KMS-11 (cell line): ENCODE results near the gene PIEZO2.
"Not testable (repeated sequence)": the region's sequence is repeated elsewhere in the genome, so short reads cannot be mapped to it uniquely, and the experiment has no call there.

Experiments used
- H2AFZ ChIP-seq: fragments of 200-600 bp; sonication (generic); 2 replicates; pipeline ENCODE4 v1.6.1; 2016; ENCODE audit warnings: antibody characterized with exemption, mixed run types, low read depth
- H3K27ac ChIP-seq: fragments of 200-600 bp; sonication (generic); 2 replicates; pipeline ENCODE4 v1.6.1; 2016; ENCODE audit warnings: mild to moderate bottlenecking, mixed run types
- H3K27me3 ChIP-seq: fragments of 200-600 bp; sonication (generic); 2 replicates; pipeline ENCODE4 v1.6.1; 2017; ENCODE audit warnings: mild to moderate bottlenecking, low read depth, mixed run types, moderate library complexity; ENCODE audit not compliant: insufficient read depth
- H3K36me3 ChIP-seq: fragments of 200-600 bp; sonication (generic); 2 replicates; pipeline ENCODE4 v1.6.1; 2017; ENCODE audit warnings: mild to moderate bottlenecking, mixed run types; ENCODE audit not compliant: insufficient read depth
- H3K4me1 ChIP-seq: fragments of 200-600 bp; sonication (generic); 2 replicates; pipeline ENCODE4 v1.6.1; 2016; ENCODE audit warnings: mild to moderate bottlenecking, low read depth, mixed run types; ENCODE audit not compliant: poor library complexity, severe bottlenecking
- H3K4me2 ChIP-seq: fragments of 200-600 bp; sonication (generic); 2 replicates; pipeline ENCODE4 v1.7.0; 2016; ENCODE audit warnings: mild to moderate bottlenecking, mixed run types
- H3K4me3 ChIP-seq: fragments of 200-600 bp; sonication (generic); IDR thresholded peaks from 2 replicates; pipeline ENCODE4 v1.6.1; 2017; ENCODE audit warnings: low read depth, low read length, mixed read lengths; ENCODE audit not compliant: insufficient read depth
- H3K79me2 ChIP-seq: fragments of 200-600 bp; sonication (generic); 2 replicates; pipeline ENCODE4 v1.6.1; 2016; ENCODE audit warnings: low read depth, mixed run types; ENCODE audit not compliant: insufficient read depth
- H3K9ac ChIP-seq: fragments of 200-600 bp; sonication (generic); 2 replicates; pipeline ENCODE4 v1.6.1; 2016; ENCODE audit warnings: mild to moderate bottlenecking, mixed run types
- H4K20me1 ChIP-seq: fragments of 200-600 bp; sonication (generic); 2 replicates; pipeline ENCODE4 v1.6.1; 2016; ENCODE audit warnings: mild to moderate bottlenecking, mixed run types; ENCODE audit not compliant: insufficient read depth
- TF ChIP-seq, protein P1 (sequence below): fragments of 200-600 bp; sonication (generic); conservative IDR thresholded peaks from 2 replicates; pipeline ENCODE4 v1.6.1; 2017; ENCODE audit warnings: low read depth, mild to moderate bottlenecking, antibody characterized with exemption, low read length, moderate library complexity, mixed read lengths

Gene PIEZO2

DNA sequence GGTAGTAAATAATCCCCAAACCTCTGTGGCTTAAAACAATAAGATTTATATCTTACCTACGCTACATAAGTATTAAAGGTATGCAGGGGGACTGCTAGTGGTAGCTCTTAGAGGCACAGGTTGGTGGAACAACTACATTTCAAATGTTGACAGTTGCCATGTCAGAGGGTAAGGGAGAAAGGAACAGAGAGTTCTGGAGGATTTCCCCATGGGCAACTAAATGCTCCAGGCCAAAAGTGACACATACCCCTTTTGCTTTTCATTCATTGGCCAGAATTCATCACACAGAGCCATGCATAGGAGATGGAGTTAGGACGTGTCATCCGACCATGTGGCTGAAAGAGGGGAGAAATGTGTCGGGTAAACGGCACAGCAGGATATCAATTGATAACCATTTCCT lies 490.4 kb downstream of the PIEZO2 start:
- Histone ChIP-seq H3K4me2 (no peak overlapping the region), H2AFZ (no peak overlapping the region), H3K9ac (no peak overlapping the region), H3K27me3 (no peaks in the 10 kb centered on the region), H3K27ac (no peak overlapping the region), H3K36me3 (no peaks in the 10 kb centered on the region), H3K4me3 (no peak overlapping the region), H3K4me1 (peaks cover 8% of the 10 kb centered on the region), H3K79me2 (no peaks in the 10 kb centered on the region), H4K20me1 (no peaks in the 10 kb centered on the region)
- TF ChIP-seq, protein P1, sequence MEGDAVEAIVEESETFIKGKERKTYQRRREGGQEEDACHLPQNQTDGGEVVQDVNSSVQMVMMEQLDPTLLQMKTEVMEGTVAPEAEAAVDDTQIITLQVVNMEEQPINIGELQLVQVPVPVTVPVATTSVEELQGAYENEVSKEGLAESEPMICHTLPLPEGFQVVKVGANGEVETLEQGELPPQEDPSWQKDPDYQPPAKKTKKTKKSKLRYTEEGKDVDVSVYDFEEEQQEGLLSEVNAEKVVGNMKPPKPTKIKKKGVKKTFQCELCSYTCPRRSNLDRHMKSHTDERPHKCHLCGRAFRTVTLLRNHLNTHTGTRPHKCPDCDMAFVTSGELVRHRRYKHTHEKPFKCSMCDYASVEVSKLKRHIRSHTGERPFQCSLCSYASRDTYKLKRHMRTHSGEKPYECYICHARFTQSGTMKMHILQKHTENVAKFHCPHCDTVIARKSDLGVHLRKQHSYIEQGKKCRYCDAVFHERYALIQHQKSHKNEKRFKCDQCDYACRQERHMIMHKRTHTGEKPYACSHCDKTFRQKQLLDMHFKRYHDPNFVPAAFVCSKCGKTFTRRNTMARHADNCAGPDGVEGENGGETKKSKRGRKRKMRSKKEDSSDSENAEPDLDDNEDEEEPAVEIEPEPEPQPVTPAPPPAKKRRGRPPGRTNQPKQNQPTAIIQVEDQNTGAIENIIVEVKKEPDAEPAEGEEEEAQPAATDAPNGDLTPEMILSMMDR: no peak

DNA sequence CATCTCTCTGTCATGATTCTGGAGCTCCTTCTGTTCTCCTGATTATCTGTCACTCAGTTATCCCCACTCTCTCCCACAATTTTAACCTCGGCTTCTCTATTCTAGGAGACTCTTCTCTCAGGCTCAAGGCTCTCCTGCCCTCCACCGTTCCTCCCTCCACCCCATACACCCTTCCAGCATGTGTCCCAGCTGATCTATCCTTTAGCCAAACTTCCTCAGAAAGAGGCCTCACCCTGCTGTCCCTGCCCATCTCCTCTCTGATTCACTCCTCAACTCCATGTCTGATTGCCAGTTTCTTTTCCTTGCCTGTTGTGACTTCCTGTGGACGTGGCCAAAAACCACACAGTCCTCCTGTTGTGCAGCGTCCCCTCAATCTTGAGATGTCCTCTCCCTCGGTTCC lies 505.4 kb downstream of the PIEZO2 start:
- H3K27ac ChIP-seq, H3K27me3 ChIP-seq, H3K9ac ChIP-seq, H3K4me2 ChIP-seq, H3K4me3 ChIP-seq, H2AFZ ChIP-seq, H3K79me2 ChIP-seq, H4K20me1 ChIP-seq, H3K36me3 ChIP-seq: not testable (repeated sequence)
- peaks cover 16% of the 10 kb centered on the region for H3K4me1 ChIP-seq

DNA sequence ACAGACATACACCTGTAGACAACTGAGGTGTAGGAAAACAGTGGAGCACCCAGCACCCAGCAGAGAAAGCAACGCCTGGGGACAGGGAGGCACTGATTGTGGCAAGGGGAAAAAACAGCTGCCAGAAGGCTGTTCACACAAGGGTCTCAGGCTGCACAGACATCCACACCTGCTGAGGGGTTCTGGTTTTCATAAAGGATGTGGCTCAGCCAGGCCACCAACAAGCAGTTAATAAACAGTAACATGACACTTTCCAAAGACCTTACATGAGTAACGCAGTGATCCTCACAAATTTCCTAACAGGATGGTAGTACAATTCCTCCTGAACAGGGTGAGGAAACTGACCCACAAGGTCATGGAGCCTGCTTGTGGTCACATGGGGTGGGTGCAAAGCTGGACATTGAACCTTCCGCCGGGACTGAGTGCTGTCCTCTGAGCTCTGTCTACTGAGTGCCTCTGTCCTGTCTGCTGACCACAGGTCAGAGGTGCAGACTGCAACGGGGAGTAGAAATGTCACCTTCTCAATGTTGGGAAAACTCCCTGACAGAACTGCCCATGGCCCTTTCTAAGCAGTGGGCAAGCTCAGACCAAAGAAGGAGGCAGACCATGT lies 506.3 kb downstream of the PIEZO2 start:
- H3K4me1 ChIP-seq: peaks cover 16% of the 10 kb centered on the region
- not testable (repeated sequence) for H3K36me3 ChIP-seq, H3K27ac ChIP-seq, H2AFZ ChIP-seq, H3K79me2 ChIP-seq, H4K20me1 ChIP-seq, H3K9ac ChIP-seq, H3K4me2 ChIP-seq, H3K27me3 ChIP-seq, H3K4me3 ChIP-seq

DNA sequence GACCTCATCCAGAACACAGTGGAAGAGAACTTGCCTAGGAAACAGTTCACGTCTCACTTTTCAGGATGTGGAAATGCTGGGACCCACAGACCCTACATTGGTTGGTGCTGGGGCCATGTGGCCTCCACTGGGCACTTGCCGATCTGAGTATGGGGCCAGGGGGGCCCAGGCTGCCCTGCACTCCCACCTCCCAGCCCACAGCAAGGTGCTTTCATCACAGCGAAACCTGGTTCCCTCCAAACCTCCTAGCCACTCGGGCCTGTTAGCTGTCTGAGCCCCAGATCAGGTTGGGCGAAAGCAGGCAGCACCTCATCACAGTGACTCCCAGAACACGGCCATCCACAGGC lies 510.9 kb downstream of the PIEZO2 start:
- H3K27me3 ChIP-seq, H3K27ac ChIP-seq, H3K79me2 ChIP-seq, H3K4me3 ChIP-seq, H2AFZ ChIP-seq, H3K9ac ChIP-seq, H3K4me2 ChIP-seq, H4K20me1 ChIP-seq, H3K36me3 ChIP-seq: not testable (repeated sequence)
- peaks cover 13% of the 10 kb centered on the region for H3K4me1 ChIP-seq

DNA sequence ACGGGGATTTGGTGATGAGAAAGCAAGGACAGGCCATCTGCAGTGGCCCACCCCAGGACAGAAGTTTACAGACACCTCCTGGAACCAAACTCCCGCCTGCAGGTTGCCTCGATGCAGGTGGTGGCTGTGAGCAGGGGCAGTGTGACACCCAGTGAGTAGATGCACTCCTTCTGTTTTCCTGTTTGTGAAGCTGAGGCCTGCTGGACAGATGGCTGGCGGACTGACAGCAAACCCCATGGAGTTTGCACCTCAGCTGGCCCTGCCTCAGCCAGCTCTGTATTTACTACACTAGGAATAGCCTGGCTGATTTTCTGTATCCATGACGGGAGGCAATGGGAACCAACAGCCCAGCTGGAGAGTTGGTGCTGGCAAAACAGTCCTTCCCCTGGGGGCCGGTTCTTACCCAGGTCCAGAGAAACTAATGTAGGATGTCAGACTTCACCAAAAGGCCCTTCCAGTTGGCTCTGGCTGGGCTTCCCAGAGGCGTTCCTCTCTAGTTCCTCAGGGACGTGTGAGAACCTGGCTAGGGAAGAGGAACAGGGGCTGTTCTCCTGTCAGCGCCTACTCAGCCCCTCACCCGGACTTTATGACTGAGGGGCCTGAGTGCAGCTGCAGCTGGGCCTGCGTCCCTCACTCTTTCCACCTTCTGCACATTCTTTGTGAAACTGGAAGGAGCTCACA lies 511.4 kb downstream of the PIEZO2 start:
- H3K4me3 ChIP-seq, H2AFZ ChIP-seq, H3K79me2 ChIP-seq, H3K9ac ChIP-seq, H3K36me3 ChIP-seq, H3K27ac ChIP-seq, H3K27me3 ChIP-seq, H3K4me2 ChIP-seq, H4K20me1 ChIP-seq: not testable (repeated sequence)
- H3K4me1 ChIP-seq: peaks cover 12% of the 10 kb centered on the region

DNA sequence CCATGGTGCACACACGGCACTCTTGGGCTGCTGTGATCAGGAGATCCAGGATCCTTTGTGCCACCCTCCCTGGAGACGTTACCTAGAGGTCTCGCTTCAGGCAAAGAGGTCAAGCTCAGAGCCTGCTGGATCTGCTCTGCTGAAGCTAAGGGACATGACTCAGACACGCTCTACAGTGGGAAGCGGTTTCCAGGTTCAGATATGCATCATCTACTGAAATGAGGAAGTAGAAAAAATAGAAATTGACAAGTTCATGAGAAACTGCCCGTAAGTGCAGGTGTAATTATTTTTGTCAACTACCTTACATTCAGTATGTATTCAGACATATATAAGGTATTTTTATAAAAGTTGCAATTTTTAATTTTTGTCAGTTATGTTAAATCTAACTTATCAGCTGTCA lies 520.3 kb downstream of the PIEZO2 start:
- H3K27me3 ChIP-seq, H3K4me2 ChIP-seq, H3K4me3 ChIP-seq, H3K79me2 ChIP-seq, H3K9ac ChIP-seq, H2AFZ ChIP-seq, H4K20me1 ChIP-seq, H3K36me3 ChIP-seq, H3K27ac ChIP-seq, H3K4me1 ChIP-seq: not testable (repeated sequence)

DNA sequence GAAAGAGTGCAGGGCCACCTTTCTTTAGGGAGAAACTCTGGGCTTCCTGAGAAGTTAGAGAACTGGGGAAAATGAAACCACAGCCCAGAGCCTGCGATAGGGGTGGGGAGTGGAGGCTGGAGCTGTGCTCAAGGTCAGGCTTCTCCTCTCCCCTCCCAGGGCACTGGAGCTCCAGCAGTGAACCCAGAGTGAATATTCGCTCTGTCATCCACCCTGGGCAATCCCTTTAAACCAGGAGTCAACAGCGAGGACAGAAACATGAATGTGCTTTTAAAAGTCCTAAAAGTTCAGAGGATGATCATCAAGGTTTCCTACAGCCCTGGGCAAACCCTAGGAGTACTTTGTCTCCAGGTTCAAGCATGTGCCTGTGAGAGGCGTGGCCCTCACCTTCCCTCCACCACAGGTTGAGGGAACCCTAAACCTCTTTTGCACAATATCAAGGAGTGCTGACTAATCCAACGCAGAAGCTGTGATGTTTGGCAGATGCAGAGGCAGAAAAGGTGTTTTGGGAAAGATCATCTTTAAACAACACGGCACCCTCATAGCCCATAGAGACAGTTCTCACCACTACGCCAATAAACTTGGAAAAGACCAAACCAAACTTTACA lies 522.7 kb downstream of the PIEZO2 start:
- not testable (repeated sequence) for H3K4me2 ChIP-seq, H3K4me1 ChIP-seq

DNA sequence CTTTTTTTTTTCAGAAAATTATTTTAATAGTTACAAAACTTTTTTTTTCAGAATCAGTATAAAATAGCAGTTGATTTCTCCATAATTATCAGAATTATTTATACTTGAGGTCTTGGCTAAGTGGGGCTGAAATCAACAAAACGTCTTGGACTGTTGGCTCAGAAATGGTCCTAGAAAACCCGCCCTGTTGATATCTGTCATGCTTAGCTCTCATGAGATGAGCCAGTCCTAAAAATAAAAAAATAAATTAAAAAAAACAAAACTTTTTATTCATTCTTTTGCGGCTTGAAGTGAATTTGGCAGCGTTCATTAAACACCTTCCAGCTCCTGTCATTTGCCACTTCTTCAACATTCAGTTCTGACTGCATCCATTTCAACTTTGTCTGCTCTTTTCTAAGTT lies 525.8 kb downstream of the PIEZO2 start:
- not testable (repeated sequence) for H2AFZ ChIP-seq

More for the DNA sequence above, 522.7 kb downstream of the PIEZO2 start:
- H3K27me3 ChIP-seq, H3K9ac ChIP-seq, H3K4me3 ChIP-seq, H3K79me2 ChIP-seq, H4K20me1 ChIP-seq, H3K36me3 ChIP-seq, H3K27ac ChIP-seq, H2AFZ ChIP-seq: not testable (repeated sequence)

DNA sequence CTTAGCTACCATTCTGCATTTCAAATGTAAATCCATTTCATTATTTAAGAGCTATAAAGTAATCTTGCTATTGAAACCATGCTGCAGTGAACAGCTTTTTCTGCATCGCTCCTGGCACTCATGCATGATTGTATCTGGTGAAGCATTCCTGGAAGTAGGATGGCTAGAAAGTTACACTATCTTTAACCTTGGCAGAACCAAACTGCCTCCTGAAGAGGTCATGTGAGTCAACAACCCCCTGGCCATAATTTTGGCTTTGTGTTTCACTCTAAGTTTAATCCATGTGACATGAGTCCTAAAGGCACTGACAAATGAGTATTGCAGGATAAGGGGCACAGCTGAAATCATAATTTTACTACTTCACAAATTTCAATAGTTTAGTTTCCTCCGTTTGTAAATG lies 526.4 kb downstream of the PIEZO2 start:
- H3K79me2 ChIP-seq, H4K20me1 ChIP-seq, H3K27me3 ChIP-seq, H3K4me2 ChIP-seq, H2AFZ ChIP-seq, H3K36me3 ChIP-seq, H3K9ac ChIP-seq, H3K4me3 ChIP-seq, H3K27ac ChIP-seq: not testable (repeated sequence)
- H3K4me1 ChIP-seq: peaks cover 34% of the 10 kb centered on the region

More for the DNA sequence above, 525.8 kb downstream of the PIEZO2 start:
- not testable (repeated sequence) for H3K4me3 ChIP-seq, H3K36me3 ChIP-seq, H3K79me2 ChIP-seq, H3K9ac ChIP-seq, H4K20me1 ChIP-seq, H3K27ac ChIP-seq, H3K4me2 ChIP-seq, H3K27me3 ChIP-seq
- peaks cover 34% of the 10 kb centered on the region for H3K4me1 ChIP-seq
